ENCODE data around the gene B3GAT2. TPM values are rescaled to one million over a fixed set of nuclear protein-coding genes. Genes with fewer than 3 reads are reported as not detected.

Gene B3GAT2
- total RNA-seq, 6 experiments from 2014 or later: not detected

- no peak for DNase-seq
- no peaks in the 10 kb centered on the region for H3K36me3 Mint-ChIP-seq (ENCODE audit: low read depth)
- no peak overlapping the region for H3K27ac Mint-ChIP-seq
- H3K9me3 Mint-ChIP-seq: no peaks in the 10 kb centered on the region
- no peaks in the 10 kb centered on the region for H3K4me1 Mint-ChIP-seq (ENCODE audit: low read depth)
- H3K27me3 Mint-ChIP-seq (ENCODE audit: insufficient read depth): no peaks in the 10 kb centered on the region; the same call in 1 of the 2 replicates
- no peak for TF ChIP-seq CTCF (IDR thresholded peaks at IDR 0.05)
- H3K4me3 Mint-ChIP-seq: no peak overlapping the region
These were observed 34.4 kb upstream of the B3GAT2 start for GRCh38 chr6:70991253-70991652.

GRCh38 chr6:70985156-70985555 lies 28.3 kb upstream of the B3GAT2 start:
- no peak for DNase-seq
- no peak for TF ChIP-seq CTCF (IDR thresholded peaks at IDR 0.05)
- Mint-ChIP-seq H3K27ac (no peak overlapping the region), H3K36me3 (ENCODE audit: low read depth) (no peaks in the 10 kb centered on the region), H3K27me3 (ENCODE audit: insufficient read depth) (peaks cover 2% of the 10 kb centered on the region), H3K9me3 (no peaks in the 10 kb centered on the region), H3K4me3 (no peak overlapping the region), H3K4me1 (ENCODE audit: low read depth) (no peaks in the 10 kb centered on the region)

- H3K4me1 Mint-ChIP-seq (ENCODE audit: low read depth): no peaks in the 10 kb centered on the region
- H3K36me3 Mint-ChIP-seq (ENCODE audit: low read depth): no peaks in the 10 kb centered on the region
- H3K9me3 Mint-ChIP-seq: no peaks in the 10 kb centered on the region
- peaks cover 2% of the 10 kb centered on the region for H3K27me3 Mint-ChIP-seq (ENCODE audit: insufficient read depth)
- H3K27ac Mint-ChIP-seq: no peak overlapping the region
- no peak for DNase-seq
- no peak for TF ChIP-seq CTCF (IDR thresholded peaks at IDR 0.05)
- H3K4me3 Mint-ChIP-seq: no peak overlapping the region
These were observed 25.9 kb upstream of the B3GAT2 start for GRCh38 chr6:70982747-70983146.

GRCh38 chr6:70980727-70981126 lies 23.9 kb upstream of the B3GAT2 start:
- TF ChIP-seq CTCF (IDR thresholded peaks at IDR 0.05): no peak
- DNase-seq: no peak
- Mint-ChIP-seq H3K27ac (no peak overlapping the region), H3K36me3 (ENCODE audit: low read depth) (no peaks in the 10 kb centered on the region), H3K4me1 (ENCODE audit: low read depth) (no peaks in the 10 kb centered on the region), H3K4me3 (no peak overlapping the region), H3K9me3 (no peaks in the 10 kb centered on the region), H3K27me3 (ENCODE audit: insufficient read depth) (peaks cover 2% of the 10 kb centered on the region)

- H3K27me3 Mint-ChIP-seq (ENCODE audit: insufficient read depth): peaks cover 2% of the 10 kb centered on the region
- no peak overlapping the region for H3K4me3 Mint-ChIP-seq
- no peak for DNase-seq
- no peak for TF ChIP-seq CTCF (IDR thresholded peaks at IDR 0.05)
- H3K36me3 Mint-ChIP-seq (ENCODE audit: low read depth): no peaks in the 10 kb centered on the region
- H3K9me3 Mint-ChIP-seq: no peaks in the 10 kb centered on the region
- no peaks in the 10 kb centered on the region for H3K4me1 Mint-ChIP-seq (ENCODE audit: low read depth)
- no peak overlapping the region for H3K27ac Mint-ChIP-seq
These were observed 16.7 kb upstream of the B3GAT2 start for GRCh38 chr6:70973604-70974003.

GRCh38 chr6:70967049-70967448 lies 10.2 kb upstream of the B3GAT2 start:
- H3K36me3 Mint-ChIP-seq (ENCODE audit: low read depth): no peaks in the 10 kb centered on the region
- H3K27ac Mint-ChIP-seq: no peak overlapping the region
- H3K27me3 Mint-ChIP-seq (ENCODE audit: insufficient read depth): peaks cover 9% of the 10 kb centered on the region
- TF ChIP-seq CTCF (IDR thresholded peaks at IDR 0.05): no peak
- no peaks in the 10 kb centered on the region for H3K9me3 Mint-ChIP-seq
- no peak for DNase-seq
- H3K4me3 Mint-ChIP-seq: no peak overlapping the region
- H3K4me1 Mint-ChIP-seq (ENCODE audit: low read depth): no peaks in the 10 kb centered on the region
